DND-41 (cell line): ENCODE data around the gene STK32B.
"Not testable (repeated sequence)": the region's sequence is repeated elsewhere in the genome, so short reads cannot be mapped to it uniquely, and the experiment has no call there.

Source experiments
- EZH2 ChIP-seq: IDR thresholded peaks from 3 replicates; pipeline ENCODE4 v1.6.1; 2012; ENCODE audit warnings: borderline replicate concordance, low read depth, mild to moderate bottlenecking, moderate library complexity, low read length, inconsistent platforms; ENCODE audit not compliant: severe bottlenecking
- TF ChIP-seq, protein P1 (sequence below): IDR thresholded peaks from 2 replicates; pipeline ENCODE4 v1.5.1; 2012; ENCODE audit warnings: borderline replicate concordance, low read length, moderate library complexity, mild to moderate bottlenecking; ENCODE audit not compliant: poor library complexity, severe bottlenecking; ENCODE audit errors: extremely low read depth

DNA sequence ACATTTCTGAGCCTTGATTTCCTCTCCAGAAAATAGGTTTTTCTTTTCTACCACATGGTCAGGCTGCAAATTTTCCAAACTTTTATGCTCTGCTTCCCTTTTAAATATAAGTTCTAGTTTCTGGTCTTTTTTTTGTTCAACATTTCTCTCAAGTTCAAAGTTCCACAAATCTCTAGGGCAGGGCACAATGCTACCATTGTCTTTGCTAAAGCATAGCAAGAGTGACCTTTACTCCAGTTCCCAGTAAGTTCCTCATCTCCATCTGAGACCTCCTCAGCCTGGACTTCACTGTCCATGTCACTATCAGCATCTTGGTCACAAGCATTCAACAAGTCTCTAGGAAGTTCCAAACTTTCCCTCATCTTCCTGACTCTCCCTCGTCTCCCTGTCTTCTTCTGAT is 228.8 kb downstream of the STK32B start:
- TF ChIP-seq EZH2 = not testable (repeated sequence)
- TF ChIP-seq, protein P1, sequence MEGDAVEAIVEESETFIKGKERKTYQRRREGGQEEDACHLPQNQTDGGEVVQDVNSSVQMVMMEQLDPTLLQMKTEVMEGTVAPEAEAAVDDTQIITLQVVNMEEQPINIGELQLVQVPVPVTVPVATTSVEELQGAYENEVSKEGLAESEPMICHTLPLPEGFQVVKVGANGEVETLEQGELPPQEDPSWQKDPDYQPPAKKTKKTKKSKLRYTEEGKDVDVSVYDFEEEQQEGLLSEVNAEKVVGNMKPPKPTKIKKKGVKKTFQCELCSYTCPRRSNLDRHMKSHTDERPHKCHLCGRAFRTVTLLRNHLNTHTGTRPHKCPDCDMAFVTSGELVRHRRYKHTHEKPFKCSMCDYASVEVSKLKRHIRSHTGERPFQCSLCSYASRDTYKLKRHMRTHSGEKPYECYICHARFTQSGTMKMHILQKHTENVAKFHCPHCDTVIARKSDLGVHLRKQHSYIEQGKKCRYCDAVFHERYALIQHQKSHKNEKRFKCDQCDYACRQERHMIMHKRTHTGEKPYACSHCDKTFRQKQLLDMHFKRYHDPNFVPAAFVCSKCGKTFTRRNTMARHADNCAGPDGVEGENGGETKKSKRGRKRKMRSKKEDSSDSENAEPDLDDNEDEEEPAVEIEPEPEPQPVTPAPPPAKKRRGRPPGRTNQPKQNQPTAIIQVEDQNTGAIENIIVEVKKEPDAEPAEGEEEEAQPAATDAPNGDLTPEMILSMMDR = not testable (repeated sequence)
